Body of pancreas (tissue), 4 donors: ENCODE results near the gene FAM98C.
A peak's percentile ranks its signal among the peaks of the same experiment; 100 is the strongest.

Experiments used
- CTCF ChIP-seq, 7 experiments: fragments of 450-650 bp in 4 of 7; fragments of 200-600 bp in 3 of 7; sonication (generic) in 3 of 7; IDR thresholded peaks; one replicate each; pipeline ENCODE4 v1.5.1; 2016 to 2019; ENCODE audit warnings: antibody characterized with exemption in 7 of 7
- POLR2A ChIP-seq, 3 donors: fragments of 450-650 bp; IDR thresholded peaks; one replicate each; pipeline ENCODE4 v1.6.1; 2016; ENCODE audit warnings: antibody characterized with exemption in 3 of 3, mild to moderate bottlenecking in 2 of 3

- peak in 6 of 7 experiments; percentile 11 to 56 (median 26) for TF ChIP-seq CTCF (IDR thresholded peaks at IDR 0.05)
- no peak for TF ChIP-seq POLR2A (IDR thresholded peaks at IDR 0.05)
These were observed 41.2 kb upstream of the FAM98C start for GRCh38 chr19:38361633-38362075.
